Middle frontal gyrus (tissue), 1 donor: Measurements from ENCODE around the gene PLA2G2C.
"Not testable (repeated sequence)": the region's sequence is repeated elsewhere in the genome, so short reads cannot be mapped to it uniquely, and the experiment has no call there.

Source experiments
- DNase-seq: peaks from one replicate; pipeline ENCODE4 v3.0.0-alpha.2; 2015; ENCODE audit warnings: low spot score; ENCODE audit errors: extremely low spot score

Gene PLA2G2C, protein sequence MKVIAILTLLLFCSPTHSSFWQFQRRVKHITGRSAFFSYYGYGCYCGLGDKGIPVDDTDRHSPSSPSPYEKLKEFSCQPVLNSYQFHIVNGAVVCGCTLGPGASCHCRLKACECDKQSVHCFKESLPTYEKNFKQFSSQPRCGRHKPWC

GRCh38 chr1:20185834-20186782 is at the start of gene PLA2G2C, which contains the start of gene UBXN10:
PLA2G2C (minus strand) TSS chr1:20186518; CDS start chr1:20177363, 9,155 bp downstream.
UBXN10 (plus strand) TSS chr1:20186096; CDS start chr1:20190562, 4,466 bp downstream.
- no peak for DNase-seq

GRCh38 chr1:20234788-20235535 is 48.6 kb upstream of the PLA2G2C start:
- no peak for DNase-seq

GRCh38 chr1:20233866-20234265 is 47.5 kb upstream of the PLA2G2C start:
- DNase-seq: peak; percentile 38

GRCh38 chr1:20233394-20233793 is 47.1 kb upstream of the PLA2G2C start:
- DNase-seq: no peak

DNA sequence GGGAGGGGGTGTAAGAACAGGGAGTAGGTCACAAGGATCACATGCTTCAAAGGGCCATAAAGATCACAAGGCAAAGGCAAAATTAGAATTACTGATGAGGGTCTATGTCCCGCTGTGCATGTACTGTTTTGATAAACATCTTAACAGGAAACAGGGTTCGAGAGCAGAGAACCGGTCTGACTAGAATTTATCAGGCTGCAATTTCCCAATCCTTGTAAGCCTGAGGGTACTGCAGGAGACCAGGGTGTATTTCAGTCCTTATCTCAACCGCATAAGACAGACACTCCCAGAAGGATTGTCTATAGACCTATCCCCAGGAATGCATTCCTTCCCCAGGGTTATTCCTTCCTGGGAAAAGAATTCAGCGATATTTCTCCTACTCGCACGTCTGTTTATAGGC is 46.2 kb upstream of the PLA2G2C start:
- DNase-seq: not testable (repeated sequence)

DNA sequence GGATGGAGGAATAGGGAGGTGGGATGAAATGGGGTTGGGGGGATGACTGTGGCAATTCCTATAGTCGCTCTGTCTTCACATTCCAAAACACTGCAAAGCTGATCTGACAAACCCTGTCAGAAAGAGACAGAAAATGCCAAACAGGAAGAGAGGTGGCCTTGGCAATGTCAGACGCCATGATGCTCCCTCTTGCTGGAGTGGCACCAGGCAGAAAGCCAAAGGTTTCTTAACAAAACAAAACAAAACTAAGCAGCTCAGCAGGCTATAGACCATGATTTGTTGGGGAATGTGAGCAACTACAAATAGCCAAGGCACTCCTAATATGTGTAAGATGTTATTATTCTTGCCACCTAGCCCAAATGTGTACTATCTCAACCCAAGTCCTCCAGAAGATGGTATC is 42.9 kb upstream of the PLA2G2C start:
- DNase-seq: no peak

- DNase-seq: peak; percentile 22
Observed at GRCh38 chr1:20228314-20228825, 42.1 kb upstream of the PLA2G2C start.

DNA sequence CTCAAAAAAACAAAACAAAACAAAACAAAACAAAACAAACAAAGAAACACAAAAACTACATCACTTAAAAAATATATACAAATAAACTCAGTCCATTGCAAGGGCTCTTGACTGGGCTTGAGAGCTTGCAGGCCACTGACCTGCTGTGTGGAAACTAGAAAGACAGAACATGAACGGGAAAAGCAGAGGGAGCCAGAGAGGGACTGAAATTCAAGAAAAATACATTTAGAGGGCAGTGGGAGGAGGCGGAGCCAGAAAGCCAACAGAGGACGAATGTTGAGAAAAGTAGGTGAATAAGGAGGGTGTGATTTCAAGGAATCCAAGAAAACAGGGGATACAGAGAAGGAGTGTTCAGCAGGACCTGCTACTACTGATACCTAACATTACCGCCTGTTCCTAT is 41.4 kb upstream of the PLA2G2C start:
- no peak for DNase-seq

DNA sequence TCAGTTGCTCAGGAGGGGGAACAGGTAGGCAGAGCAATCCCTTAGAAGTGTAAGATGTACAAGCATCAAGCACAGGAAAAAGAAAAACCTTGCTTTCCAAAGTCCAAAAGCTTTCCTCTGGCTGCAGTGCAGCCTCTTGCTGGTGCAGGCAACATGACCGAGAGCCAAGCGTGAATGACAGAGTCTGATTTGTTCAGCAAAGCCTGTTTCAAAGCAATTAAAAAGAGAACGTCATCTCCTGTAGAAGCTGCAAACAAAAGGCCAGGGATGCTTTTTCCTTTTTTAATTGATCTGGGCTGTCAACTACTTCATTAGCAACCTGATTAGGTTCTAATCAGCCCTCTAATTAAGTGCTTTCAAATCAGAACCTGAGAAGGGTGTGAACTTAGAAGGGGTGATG is 38.2 kb upstream of the PLA2G2C start:
- no peak for DNase-seq

- no peak for DNase-seq
Observed at GRCh38 chr1:20223551-20224419, 37.5 kb upstream of the PLA2G2C start.

DNA sequence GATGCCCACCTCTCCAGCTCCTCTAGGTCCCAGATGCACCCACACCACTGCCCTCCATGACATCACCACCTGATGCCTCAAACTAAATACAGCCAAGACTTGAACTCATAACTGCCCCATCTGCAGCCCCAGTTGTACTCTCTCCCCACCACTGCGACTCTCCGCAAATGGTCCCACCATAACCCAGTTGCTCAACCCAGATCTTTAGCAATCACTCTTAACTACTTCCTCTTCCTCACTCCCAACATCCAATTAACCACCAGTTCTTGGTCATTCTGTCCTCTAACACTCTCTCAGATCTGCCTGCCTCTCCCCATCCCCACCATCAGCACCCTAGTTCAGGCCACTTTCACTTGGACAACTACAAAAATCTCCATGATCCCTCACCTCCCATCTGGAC is 36.8 kb upstream of the PLA2G2C start:
- DNase-seq: no peak

DNA sequence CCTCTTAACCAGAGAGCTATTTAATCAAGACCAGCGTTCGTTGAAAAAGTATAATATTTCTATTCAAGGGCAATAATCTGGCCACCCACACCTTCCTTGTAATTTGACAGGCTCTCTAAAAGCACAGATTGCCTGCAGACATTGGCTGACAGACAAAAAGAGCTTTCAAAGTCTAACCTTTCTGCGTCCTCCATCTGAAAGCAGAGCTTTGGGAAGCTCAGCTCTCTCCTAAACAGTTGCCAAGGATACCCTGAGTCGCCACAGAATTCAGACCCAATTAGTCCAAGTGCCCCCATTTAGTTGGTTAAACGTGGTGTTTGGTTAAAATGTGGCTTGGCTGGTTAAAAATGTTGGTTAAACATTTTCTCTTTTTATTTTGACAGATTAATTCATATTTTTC is 33.7 kb upstream of the PLA2G2C start:
- no peak for DNase-seq

DNA sequence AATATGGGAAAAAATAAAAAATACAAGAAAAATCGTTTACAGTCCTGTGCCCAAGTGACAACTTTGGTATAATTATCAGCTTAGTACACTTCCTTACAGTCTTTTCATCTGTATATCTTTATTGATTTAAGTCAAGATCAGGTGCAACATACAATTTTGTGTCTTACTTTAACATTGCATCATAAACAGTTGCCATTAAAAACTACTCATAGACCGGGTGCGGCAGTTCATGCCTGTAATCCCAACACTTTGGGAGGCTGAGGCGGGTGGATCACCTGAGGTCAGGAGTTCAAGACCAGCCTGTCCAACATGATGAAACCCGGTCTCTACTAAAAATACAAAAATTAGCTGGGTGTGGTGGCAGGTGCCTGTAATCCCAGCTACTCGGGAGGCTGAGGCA is 32.7 kb upstream of the PLA2G2C start:
- DNase-seq: not testable (repeated sequence)

- no peak for DNase-seq
Observed at GRCh38 chr1:20216574-20216973, 30.3 kb upstream of the PLA2G2C start.

DNA sequence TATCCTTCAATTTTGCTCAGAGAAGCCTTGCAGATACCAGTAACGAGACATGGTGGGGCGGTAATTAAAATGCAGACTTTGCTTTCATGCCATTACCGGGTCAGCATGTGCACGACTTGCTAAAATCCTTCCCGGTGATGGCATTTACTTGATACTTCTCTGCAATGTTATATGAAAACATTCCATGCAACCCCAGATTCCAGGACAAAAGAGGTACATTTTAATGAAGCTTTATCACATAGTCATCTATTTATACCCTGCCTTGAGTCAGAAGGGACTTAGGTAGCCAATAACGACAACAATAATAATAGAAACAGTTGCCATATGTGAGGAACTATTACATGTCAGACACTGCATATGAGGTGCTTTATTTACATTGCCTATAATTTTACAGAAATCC is 29.4 kb upstream of the PLA2G2C start:
- no peak for DNase-seq

DNA sequence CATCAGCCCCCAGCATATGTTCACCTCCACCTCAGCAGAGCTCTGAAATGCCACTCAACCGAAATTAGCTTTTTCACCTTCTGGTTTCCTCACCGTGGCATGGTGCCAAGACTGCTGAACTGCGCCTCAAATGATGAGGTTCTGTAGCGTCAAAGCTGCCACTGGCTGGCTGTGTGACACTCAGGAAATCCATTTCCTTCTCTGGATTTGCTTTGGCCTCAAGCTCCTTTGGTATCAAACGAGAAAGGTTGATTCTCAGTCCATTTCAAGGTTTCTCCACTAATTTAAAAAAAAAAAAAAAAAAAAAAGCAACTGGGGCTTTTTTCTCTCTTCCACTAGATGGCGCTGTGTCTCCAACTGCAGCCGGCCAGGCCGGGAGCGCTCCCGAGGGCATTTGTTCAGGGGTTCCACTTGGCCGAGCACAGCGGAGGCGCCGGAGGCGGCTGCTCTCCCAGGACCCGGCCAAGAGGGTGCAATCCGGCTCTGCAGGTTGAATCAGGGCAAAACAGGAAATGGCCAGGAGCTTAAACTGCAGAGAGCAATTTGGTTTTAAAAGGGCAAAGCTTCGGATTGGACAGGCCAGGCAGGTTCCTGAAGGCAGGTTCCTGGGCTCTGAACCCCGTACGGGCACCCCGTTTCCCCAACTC is 26.5 kb upstream of the PLA2G2C start:
- no peak for DNase-seq

DNA sequence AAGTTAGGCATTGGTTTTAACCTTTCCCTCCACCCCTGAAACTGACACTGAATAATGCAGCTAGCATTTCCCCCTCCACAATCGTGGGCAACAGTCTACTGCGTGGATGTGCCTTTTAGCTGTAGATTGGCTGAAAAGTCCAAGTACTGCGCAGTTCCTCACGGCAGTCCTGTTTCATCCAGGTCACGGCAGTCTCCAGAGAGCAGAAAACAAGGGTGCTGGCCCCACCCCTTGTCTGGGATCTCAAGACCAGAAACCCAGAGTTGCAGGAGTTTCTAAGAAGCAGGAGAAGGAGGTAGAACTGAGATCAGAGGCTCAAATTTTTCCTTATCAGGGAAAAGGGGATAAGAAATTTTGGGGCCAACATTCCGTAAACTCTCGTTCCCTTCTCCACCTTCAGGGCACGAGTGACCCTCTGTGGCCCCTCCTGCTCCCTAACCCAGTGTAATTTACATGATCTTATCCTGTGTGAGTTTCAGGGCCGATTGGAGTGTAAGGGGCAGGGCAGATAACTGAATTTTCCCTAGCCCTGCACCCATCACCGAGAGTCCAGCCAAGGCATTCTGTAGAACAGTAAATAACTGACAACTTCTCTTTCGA is 25.9 kb upstream of the PLA2G2C start:
- no peak for DNase-seq

GRCh38 chr1:20211511-20211931 is 25.2 kb upstream of the PLA2G2C start:
- no peak for DNase-seq

GRCh38 chr1:20210736-20211460 is 24.6 kb upstream of the PLA2G2C start:
- no peak for DNase-seq
